T47D (cell line): ENCODE measurements around the gene SH2B2.
"Not testable (repeated sequence)": the region's sequence is repeated elsewhere in the genome, so short reads cannot be mapped to it uniquely, and the experiment has no call there.

Experiments used
- DNase-seq, 2 experiments: peaks; one replicate each; pipeline versions ENCODE4 v3.0.0 to v3.0.0-alpha.2; 2011 to 2012; ENCODE audit warnings: low read depth in 1 of 2, low spot score in 1 of 2
- JUND ChIP-seq: IDR thresholded peaks from 2 replicates; pipeline ENCODE4 v1.6.1; 2012; ENCODE audit warnings: low read depth
- in situ Hi-C: cut with HindIII; loops from 2 replicates; pipeline ENCODE4 v1.10.0; 2016; ENCODE audit warnings: low sequenced_read_pairs, low pct_unique_long_range_greater_than_20kb

The SH2B2 gene

DNA sequence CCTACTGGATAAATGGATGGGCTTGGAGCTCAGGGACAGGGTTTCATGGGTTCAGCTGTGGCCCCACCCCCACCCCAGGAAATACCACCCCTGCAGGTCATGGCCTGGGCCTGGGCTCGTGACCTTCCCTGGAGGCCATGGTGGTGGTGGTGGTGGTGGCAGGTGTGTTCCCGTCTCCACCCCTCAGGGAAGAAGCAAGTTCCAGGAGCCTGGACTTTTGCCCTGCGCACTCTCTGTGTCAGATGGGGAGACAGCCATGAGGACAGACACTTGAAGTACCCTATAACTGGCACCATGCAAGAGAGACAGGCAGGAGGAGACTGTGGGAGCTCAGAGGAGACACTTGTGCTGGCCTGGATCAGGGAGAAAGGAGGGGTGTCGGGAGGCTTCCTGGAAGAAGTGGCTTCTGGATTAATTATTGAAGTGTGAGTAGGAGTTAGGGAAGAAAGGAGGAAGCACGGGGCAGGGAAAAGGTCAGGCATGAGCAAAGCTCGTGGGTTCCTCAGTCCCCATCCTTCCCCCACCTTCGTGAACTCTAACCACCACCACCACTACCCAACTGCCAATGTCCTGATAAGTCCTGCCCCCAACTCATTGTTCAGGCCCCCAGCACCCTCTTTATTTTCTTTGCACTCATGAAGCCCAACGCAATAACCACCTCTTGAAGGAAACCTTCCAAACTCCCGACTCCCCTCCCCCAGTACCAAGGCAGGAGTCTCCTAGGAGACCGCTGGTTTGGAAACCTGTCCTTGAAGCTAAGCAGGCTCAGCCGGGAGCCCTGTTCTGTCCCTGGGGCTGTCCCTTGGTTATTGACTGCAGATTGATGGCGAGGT, 8.9 kb downstream of the SH2B2 start:
- in situ Hi-C loops: no loop called here

DNA sequence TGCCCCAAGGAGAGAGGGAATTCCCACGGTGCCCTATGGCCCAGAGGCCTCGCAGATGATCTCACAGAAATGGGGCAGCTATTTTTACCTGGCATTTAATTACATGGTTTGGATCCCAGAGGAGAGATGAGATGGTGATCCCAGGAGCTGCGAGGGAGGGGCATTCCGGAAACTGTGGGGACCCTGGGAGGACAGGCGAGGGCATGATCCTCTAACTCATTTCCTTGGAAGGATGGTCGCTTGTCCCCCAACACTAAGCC, 9.4 kb downstream of the SH2B2 start:
- in situ Hi-C loops: no loop called here
- no peak for DNase-seq
- TF ChIP-seq JUND: no peak

More for the DNA sequence above, 8.9 kb downstream of the SH2B2 start:
- TF ChIP-seq JUND: no peak
- peak in 1 of 2 experiments; percentile 36 for DNase-seq

DNA sequence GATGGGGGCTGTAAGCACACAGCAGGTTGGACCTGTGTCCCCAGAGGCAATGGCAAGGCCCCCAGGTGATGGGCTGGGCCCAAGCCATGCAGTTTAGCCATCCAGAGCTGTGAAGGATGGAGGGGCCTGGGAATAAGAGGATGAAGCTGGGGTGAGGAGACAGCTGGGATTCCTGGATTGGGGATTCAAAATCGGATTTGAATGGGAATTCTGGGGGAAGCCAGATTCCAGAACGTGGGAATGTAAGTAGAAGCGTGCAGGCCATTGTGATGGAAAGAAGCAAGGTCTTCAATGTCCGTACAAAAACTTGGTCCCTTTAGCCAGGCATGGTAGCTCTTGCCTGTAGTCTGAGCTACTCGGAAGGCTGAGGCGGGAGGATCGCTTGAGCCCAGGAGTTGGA, 9.8 kb downstream of the SH2B2 start:
- in situ Hi-C loops: no loop called here
- DNase-seq: no peak
- TF ChIP-seq JUND: no peak

DNA sequence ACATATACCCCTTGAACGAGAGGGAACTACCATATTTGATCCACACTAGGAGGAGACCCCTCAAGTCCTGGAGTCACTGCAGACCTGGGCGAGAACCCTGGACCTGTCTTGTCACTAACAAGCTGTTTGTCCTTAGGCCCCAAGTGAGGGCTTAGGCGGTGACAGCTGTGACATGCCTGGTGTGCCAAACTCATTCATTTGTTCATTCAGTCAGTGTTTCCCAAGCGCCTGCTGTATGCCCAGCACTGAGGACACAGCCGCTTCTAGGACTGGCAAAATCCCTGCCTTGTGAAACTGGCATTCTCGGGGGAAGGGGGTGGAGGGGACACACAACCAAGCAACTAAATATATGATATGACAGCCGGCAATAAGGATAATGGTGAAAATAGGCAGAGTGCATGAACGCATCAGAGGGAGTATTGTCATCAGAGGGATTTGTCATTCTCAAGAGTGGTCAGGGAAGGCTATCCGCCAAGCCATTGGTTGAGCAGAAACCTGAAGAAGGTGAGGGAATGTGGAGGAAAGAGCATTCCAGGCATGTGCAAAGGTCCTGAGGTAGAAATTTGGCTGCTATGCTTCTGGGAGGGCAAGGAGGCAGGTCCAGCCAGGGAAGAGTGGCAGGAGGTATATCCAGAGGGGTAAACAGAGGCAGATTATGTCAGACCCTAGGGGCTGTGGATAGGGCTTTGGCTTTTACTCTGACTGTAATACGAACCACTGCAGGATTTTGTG, 11.0 kb downstream of the SH2B2 start:
- TF ChIP-seq JUND: no peak
- in situ Hi-C loops: no loop called here

DNA sequence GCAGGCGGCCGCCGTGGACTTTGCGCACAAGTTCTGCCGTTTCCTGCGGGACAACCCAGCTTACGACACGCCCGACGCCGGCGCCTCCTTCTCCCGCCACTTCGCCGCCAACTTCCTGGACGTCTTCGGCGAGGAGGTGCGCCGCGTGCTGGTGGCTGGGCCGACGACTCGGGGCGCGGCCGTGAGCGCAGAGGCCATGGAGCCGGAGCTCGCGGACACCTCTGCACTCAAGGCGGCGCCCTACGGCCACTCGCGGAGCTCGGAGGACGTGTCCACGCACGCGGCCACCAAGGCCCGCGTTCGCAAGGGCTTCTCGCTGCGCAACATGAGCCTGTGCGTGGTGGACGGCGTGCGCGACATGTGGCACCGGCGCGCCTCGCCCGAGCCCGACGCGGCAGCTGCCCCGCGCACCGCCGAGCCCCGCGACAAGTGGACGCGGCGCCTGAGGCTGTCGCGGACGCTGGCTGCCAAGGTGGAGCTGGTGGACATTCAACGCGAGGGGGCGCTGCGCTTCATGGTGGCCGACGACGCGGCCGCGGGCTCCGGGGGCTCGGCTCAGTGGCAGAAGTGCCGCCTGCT, 14.1 kb downstream of the SH2B2 start:
- in situ Hi-C loops: no loop called here
- no peak for TF ChIP-seq JUND
- no peak for DNase-seq

More for the DNA sequence above, 11.0 kb downstream of the SH2B2 start:
- no peak for DNase-seq

DNA sequence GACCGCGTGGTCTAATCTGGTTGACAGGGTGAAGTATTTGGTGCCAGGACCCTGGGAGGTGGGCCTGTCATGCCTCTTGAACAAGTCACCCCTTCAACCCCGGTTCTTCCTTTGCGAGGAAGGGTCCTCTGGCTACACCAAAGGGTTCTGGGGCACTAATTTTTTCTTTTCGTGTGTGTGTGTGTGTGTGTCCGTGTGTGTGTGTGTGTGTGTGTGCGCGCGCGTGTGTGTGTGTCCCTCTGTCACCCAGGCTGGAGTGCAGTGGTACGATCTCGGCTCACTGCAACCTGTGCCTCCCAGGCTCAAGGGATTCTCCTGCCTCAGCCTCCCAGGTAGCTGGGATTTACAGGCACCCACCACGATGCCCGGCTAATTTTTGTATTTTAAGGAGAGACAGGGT, 14.7 kb downstream of the SH2B2 start:
- in situ Hi-C loops: not testable (repeated sequence)

DNA sequence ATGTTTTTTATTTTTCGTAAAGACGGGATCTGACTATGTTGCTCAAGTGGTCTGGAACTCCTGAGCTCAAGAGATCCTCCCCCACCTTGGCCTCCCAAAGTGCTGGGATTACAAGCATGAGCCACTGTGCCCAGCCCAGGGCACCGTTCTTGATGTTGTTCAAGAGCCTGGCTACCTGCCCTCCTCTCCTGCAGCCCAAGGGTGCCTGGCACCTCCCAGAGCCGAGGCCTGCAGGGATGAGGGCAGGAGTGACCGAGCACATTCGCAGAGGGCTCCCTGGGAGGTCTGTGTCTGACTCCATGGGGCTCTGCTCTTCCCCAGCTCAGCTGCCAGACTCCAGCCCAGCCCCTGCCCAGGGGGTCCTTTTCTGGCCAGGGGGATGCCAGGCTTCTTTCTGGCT, 15.4 kb downstream of the SH2B2 start:
- no peak for DNase-seq
- in situ Hi-C loops: no loop called here
- no peak for TF ChIP-seq JUND

More for the DNA sequence above, 14.7 kb downstream of the SH2B2 start:
- DNase-seq: not testable (repeated sequence)

DNA sequence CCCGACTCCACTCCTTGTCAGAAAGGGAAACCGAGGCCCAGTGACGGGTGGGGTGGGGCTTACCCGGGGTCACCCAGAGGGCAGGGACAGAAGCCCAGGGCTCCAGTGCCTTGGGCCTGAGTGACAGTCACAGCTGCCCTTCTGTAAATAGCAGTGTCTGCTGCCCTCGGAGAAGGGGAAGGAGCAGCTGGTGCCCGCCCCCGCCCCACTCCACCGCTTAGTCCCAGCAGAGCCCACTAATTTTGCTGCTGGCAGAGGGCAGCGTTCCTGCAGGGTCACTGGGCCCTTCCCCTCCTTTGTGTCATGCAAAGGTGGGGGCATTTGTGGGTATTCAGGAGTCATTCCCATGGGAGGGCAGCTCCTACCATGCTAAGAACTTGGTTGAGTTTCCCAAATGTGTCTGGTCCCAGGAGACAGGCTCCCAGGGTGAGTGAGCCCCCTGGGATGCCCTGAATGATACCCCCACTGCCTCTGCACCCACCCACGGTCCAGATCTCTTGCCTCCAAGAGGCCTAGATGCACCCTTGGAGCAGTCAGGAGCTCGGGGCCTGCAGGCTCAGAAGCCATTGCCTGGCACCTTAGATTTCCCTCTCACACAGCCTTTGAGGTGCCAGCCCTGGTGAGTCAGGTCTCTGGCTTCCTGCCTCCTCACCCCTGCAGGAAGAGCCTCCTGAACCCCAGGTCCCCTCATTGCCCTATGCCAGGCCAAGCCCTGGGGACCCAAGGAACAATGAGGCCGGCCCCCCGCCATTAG, 17.2 kb downstream of the SH2B2 start:
- no peak for TF ChIP-seq JUND
- DNase-seq: no peak
- in situ Hi-C loops: no loop called here

DNA sequence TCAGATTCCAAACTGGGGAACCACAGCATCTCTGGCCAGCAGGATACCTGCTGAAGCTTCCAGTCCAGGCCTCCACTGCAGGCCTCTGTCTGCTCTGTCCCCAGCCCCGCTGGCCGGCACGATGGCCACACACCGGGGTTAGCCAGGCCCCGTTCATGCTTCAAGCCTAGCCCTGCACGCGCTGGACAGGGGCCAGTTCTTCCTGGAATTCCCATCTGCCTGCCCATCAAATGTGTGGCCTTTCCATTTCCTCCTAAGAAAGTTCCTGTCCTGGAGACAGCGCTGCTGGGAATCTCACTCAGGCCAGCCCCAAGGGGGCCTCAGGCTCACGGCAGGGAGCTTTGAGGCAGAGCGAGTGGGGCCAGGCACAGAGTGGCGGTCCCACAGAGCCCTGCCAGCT, 18.0 kb downstream of the SH2B2 start:
- in situ Hi-C loops: no loop called here
- no peak for TF ChIP-seq JUND
- no peak for DNase-seq

DNA sequence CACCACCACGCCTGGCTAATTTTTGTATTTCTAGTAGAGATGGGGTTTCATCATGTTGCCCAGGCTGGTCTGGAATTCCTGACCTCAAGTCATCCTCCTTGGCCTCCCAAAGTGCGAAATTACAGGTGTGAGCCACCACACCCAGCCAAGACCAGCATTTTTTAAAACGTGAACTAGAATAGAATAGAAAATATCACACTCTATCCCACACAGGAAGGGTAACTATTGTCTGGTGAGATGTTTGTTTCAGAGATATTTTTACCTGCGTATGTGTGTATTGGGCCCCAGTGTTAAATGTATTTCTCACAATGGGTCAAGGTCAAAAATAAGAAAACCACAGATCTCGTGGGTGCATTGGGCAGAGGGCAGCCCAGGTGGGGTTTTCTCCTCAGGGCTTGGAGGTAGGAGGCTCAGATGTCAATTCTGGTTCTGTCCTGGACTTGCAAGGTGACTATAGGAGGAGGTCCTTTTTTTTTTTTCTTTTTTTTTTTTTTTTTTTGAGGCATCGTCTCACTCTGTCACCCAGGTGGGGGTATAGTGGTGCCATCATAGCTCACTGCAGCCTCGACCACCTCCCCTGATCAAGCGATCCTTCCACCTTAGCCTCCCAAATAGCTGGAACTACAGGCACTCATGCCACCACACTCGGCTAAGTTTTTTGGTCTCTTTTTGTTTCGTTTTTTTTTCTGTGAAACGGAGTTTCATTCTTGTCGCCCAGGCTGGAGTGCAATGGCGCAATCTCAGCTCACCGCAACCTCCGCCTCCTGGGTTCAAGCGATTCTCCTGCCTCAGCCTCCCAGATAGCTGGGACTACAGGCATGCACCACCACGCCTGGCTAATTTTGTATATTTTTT, 19.0 kb downstream of the SH2B2 start:
- in situ Hi-C loops: no loop called here
- TF ChIP-seq JUND: no peak
- no peak for DNase-seq

DNA sequence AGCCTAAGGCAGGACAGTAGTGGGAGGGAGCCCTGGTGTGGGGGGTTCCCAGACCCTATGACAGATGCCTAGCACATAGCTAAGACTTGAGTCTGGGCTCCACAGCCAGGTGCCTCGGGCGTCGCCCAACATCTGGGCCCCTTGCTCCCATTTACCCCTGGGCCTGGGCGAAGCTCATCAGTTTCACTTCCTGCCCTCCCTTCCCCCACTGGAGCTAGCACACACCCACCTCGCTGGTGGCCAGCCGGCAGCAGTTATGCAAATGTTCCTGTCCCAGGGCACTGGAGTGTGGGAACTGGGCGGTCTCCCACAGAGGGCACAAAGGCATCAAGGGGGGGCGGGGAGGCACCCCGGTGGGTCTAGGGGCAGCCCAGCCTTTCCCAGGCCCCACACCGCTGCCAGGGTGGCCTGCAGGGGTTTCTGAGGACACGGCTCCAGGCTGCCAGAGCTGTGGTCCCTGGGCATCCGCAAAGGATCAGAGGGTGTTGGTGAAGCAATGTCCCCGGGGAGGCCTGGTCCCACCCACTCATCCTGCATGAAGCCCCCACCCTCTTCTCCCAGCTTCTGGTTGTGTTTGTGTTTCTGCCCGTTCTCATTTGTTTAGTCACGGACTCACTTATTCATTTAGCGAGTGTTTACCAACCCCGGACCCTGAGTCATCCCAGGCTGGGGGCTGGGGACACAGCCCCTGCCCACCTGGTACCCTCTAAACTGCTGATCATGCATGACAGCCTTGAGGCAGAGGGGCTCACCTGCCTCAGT, 20.4 kb downstream of the SH2B2 start:
- TF ChIP-seq JUND: no peak
- in situ Hi-C loops: no loop called here
- no peak for DNase-seq
